Lower lobe of right lung (tissue), 2 donors: ENCODE measurements around the gene GALNT2. TPM values are rescaled to one million over a fixed set of nuclear protein-coding genes. Genes with fewer than 3 reads are reported as not detected.

Source experiments
- ATAC-seq, 2 donors: fragments of 200-7000 bp; cut with Tn5 transposase; one replicate each; pipeline ENCODE4 v1.9.1; 2020 to 2022; ENCODE audit warnings: mild to moderate bottlenecking in 2 of 2, moderate library complexity in 2 of 2
- DNase-seq: peaks from one replicate; pipeline ENCODE4 v3.0.0-alpha.2; 2020
- H3K27ac ChIP-seq: fragments of 200-600 bp; one replicate; pipeline ENCODE4 v1.8.0; 2022
- H3K27me3 ChIP-seq: fragments of 200-600 bp; one replicate; pipeline ENCODE4 v1.8.0; 2022; ENCODE audit warnings: low read depth
- H3K36me3 ChIP-seq: fragments of 200-600 bp; one replicate; pipeline ENCODE4 v1.8.0; 2022; ENCODE audit warnings: mild to moderate bottlenecking
- H3K4me1 ChIP-seq: fragments of 200-600 bp; one replicate; pipeline ENCODE4 v1.8.0; 2022
- H3K4me3 ChIP-seq: fragments of 200-600 bp; one replicate; pipeline ENCODE4 v1.8.0; 2022; ENCODE audit warnings: mild to moderate bottlenecking
- H3K9me3 ChIP-seq: fragments of 200-600 bp; one replicate; pipeline ENCODE4 v1.8.0; 2022
- CTCF ChIP-seq: fragments of 200-600 bp; IDR thresholded peaks from one replicate; pipeline ENCODE4 v1.8.0; 2022; ENCODE audit warnings: antibody characterized with exemption, mild to moderate bottlenecking
- intact Hi-C: fragments of 100-400 bp; cut with DNase I; formaldehyde crosslinking; loops from one replicate; pipeline ENCODE4 v1.11.0; 2022
- total RNA-seq: library from RNA; stranded (reverse); fragmentation: NEBNext Ultra II Directional; extraction: Animal tissue kit (Norgen Biotek cat#: 25700); gene quantifications from one replicate; pipeline ENCODE4 v1.2.1, GENCODE V29; 2021
- donor health status: DM: no; HTN: yes; CAD: no; lungs with severe emphysema.

The GALNT2 gene
- total RNA-seq, 1 donor from 2014 or later: 48.0 TPM

- H3K4me1 ChIP-seq: peaks cover 32% of the 10 kb centered on the region
- no peak overlapping the region for H3K4me3 ChIP-seq
- H3K36me3 ChIP-seq: no peaks in the 10 kb centered on the region
- no peaks in the 10 kb centered on the region for H3K27me3 ChIP-seq
- no peak overlapping the region for H3K27ac ChIP-seq
- no peaks in the 10 kb centered on the region for H3K9me3 ChIP-seq
- intact Hi-C loops: no loop called here
- TF ChIP-seq CTCF: no peak
- ATAC-seq (no peak), DNase-seq (no peak)
Measured at GRCh38 chr1:230141021-230141648, 74.1 kb downstream of the GALNT2 start.

GRCh38 chr1:230141797-230142607 lies 75.0 kb downstream of the GALNT2 start:
- Histone ChIP-seq H3K9me3 (no peaks in the 10 kb centered on the region), H3K27ac (no peak overlapping the region), H3K4me1 (peaks cover 32% of the 10 kb centered on the region), H3K4me3 (no peak overlapping the region), H3K36me3 (no peaks in the 10 kb centered on the region), H3K27me3 (no peaks in the 10 kb centered on the region)
- no peak for ATAC-seq
- no peak for TF ChIP-seq CTCF
- intact Hi-C loops: no loop called here
- no peak for DNase-seq

- Histone ChIP-seq H3K9me3 (no peaks in the 10 kb centered on the region), H3K27ac (no peak overlapping the region), H3K4me1 (peaks cover 38% of the 10 kb centered on the region), H3K36me3 (no peaks in the 10 kb centered on the region), H3K27me3 (no peaks in the 10 kb centered on the region), H3K4me3 (no peak overlapping the region)
- DNase-seq (no peak), ATAC-seq (no peak)
- no peak for TF ChIP-seq CTCF
- intact Hi-C loops: no loop called here
Measured at GRCh38 chr1:230142608-230143210, 75.7 kb downstream of the GALNT2 start.

GRCh38 chr1:230143534-230143933 lies 76.5 kb downstream of the GALNT2 start:
- TF ChIP-seq CTCF: no peak
- no peak overlapping the region for H3K4me3 ChIP-seq
- ATAC-seq (no peak), DNase-seq (no peak)
- H3K27me3 ChIP-seq: no peaks in the 10 kb centered on the region
- no peaks in the 10 kb centered on the region for H3K9me3 ChIP-seq
- H3K36me3 ChIP-seq: no peaks in the 10 kb centered on the region
- H3K4me1 ChIP-seq: peaks cover 41% of the 10 kb centered on the region
- intact Hi-C loops: no loop called here
- H3K27ac ChIP-seq: no peak overlapping the region

- Histone ChIP-seq H3K27ac (no peak overlapping the region), H3K27me3 (no peaks in the 10 kb centered on the region), H3K36me3 (no peaks in the 10 kb centered on the region), H3K4me3 (no peak overlapping the region), H3K9me3 (no peaks in the 10 kb centered on the region), H3K4me1 (peaks cover 41% of the 10 kb centered on the region)
- DNase-seq (no peak), ATAC-seq (peak; percentile 30 to 63)
- TF ChIP-seq CTCF: no peak
- intact Hi-C loops: no loop called here
Measured at GRCh38 chr1:230144010-230144614, 77.1 kb downstream of the GALNT2 start.
